ENCODE data around the gene TNN.
A peak's percentile ranks its signal among the peaks of the same experiment; 100 is the strongest.

TNN gene

GRCh38 chr1:175116210-175116798, 48.7 kb downstream of the TNN start:
- no peak for DNase-seq

GRCh38 chr1:175116903-175117302, 49.3 kb downstream of the TNN start:
- DNase-seq: no peak

GRCh38 chr1:175118375-175119367, 51.0 kb downstream of the TNN start:
- DNase-seq: no peak

GRCh38 chr1:175120511-175120910, 52.9 kb downstream of the TNN start:
- DNase-seq: no peak

GRCh38 chr1:175124861-175125260, 57.2 kb downstream of the TNN start:
- DNase-seq: peak; percentile 17 to 62 (median 50)

- DNase-seq: no peak
Measured at GRCh38 chr1:175126347-175126746, 58.7 kb downstream of the TNN start.

- DNase-seq: peak in 2 of 4 experiments; percentile 23 to 35
Measured at GRCh38 chr1:175127565-175127964, 59.9 kb downstream of the TNN start.

GRCh38 chr1:175128523-175128922, 60.9 kb downstream of the TNN start:
- DNase-seq: no peak

- no peak for DNase-seq
Measured at GRCh38 chr1:175129182-175129581, 61.5 kb downstream of the TNN start.

- peak; percentile 21 to 41 (median 37) for DNase-seq
Measured at GRCh38 chr1:175129644-175129996, 62.0 kb downstream of the TNN start.

GRCh38 chr1:175129997-175130648, 62.5 kb downstream of the TNN start:
- DNase-seq: no peak

GRCh38 chr1:175130649-175131045, 63.0 kb downstream of the TNN start:
- DNase-seq: no peak

- peak in 3 of 4 experiments; percentile 9 to 24 (median 11) for DNase-seq
Measured at GRCh38 chr1:175131095-175131494, 63.5 kb downstream of the TNN start.

- no peak for DNase-seq
Measured at GRCh38 chr1:175132436-175132835, 64.8 kb downstream of the TNN start.

- peak; percentile 40 to 80 (median 74) for DNase-seq
Measured at GRCh38 chr1:175133673-175134435, 66.2 kb downstream of the TNN start.

GRCh38 chr1:175134500-175134899, 66.9 kb downstream of the TNN start:
- DNase-seq: no peak

GRCh38 chr1:175136246-175136645, 68.6 kb downstream of the TNN start:
- no peak for DNase-seq

- DNase-seq: no peak
Measured at GRCh38 chr1:175137369-175137768, 69.7 kb downstream of the TNN start.

GRCh38 chr1:175138579-175138978, 70.9 kb downstream of the TNN start:
- no peak for DNase-seq

GRCh38 chr1:175145899-175146528, 78.4 kb downstream of the TNN start:
- DNase-seq: no peak

GRCh38 chr1:175146529-175147213, 79.0 kb downstream of the TNN start:
- DNase-seq: peak; percentile 68 to 85 (median 76)
